NT2/D1 (cell line): ENCODE data around the gene GFER.

Experiments used
- SUZ12 ChIP-seq: IDR thresholded peaks from 2 replicates; pipeline ENCODE4 v1.6.1; 2011; ENCODE audit not compliant: insufficient read length, insufficient read depth; ENCODE audit errors: extremely low read depth
- ZNF274 ChIP-seq: IDR thresholded peaks from 2 replicates; pipeline ENCODE4 v1.6.1; 2011; ENCODE audit warnings: mild to moderate bottlenecking, low read depth, low read length

DNA sequence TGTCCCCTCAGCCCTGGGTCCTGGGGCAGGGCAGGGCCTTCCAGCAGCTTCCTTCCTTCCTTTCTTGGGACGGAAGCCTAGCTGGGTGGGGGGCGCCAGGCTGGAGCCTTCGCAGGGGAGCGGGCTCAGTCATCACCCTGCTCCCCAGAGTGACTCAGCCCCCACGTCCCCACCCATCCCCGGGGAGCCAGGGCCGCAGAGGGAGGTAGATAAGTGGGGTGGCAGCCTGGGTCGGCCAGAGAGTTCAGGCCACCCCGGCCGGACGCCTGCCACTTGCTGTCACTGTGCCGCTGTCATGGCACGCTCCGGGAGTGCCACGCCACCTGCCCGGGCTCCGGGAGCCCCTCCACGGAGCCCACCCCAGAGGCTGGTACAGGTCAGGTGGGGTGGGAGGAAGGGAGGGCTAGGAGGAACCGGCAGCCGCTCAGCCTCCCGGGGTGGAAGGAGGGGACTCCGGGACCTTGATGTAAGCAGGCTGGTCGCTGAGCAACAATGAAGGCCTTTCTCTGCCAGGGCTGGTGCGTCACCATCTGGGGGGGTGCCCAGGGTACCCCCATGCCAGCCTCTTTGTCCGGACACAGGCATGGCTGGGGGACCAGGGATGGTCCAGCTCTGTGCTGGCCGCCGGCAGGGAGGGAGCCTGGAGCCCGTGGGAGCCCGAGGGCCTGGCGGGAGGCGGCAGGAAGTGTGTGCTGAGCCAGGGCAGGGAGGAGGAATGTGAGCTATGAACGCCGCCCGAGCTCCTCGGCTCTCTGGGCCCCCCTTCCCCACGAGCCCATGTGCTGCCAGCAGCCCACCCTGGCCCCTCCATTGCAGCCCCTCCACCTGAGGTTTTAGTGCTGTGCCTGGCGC, 49.3 kb downstream of the GFER start:
- TF ChIP-seq ZNF274 = no peak
- TF ChIP-seq SUZ12 = no peak
